Measurements from ENCODE around the gene THAP10. TPM values are rescaled to one million over a fixed set of nuclear protein-coding genes. Genes with fewer than 3 reads are reported as not detected.

THAP10 gene
- total RNA-seq, 2 donors from 2014 or later, result 0.62 to 0.74 TPM

- Mint-ChIP-seq H3K36me3 (ENCODE audit: insufficient read depth in 2 of 2) (no peaks in the 10 kb centered on the region), H3K4me3 (no peak overlapping the region), H3K27ac (no peak overlapping the region), H3K9me3 (no peaks in the 10 kb centered on the region), H3K27me3 (ENCODE audit: low read depth) (no peaks in the 10 kb centered on the region), H3K4me1 (ENCODE audit: low read depth) (no peaks in the 10 kb centered on the region)
- no peak for DNase-seq
- ATAC-seq (replicated peaks in 1 of 2), result no peak
These were observed 57.2 kb downstream of the THAP10 start for GRCh38 chr15:70834999-70835398.

GRCh38 chr15:70833861-70834765, 58.1 kb downstream of the THAP10 start:
- DNase-seq, result no peak
- H3K27ac Mint-ChIP-seq, result no peak overlapping the region
- no peaks in the 10 kb centered on the region for H3K36me3 Mint-ChIP-seq (ENCODE audit: insufficient read depth in 2 of 2)
- H3K4me1 Mint-ChIP-seq (ENCODE audit: low read depth), result no peaks in the 10 kb centered on the region
- H3K27me3 Mint-ChIP-seq (ENCODE audit: low read depth), result no peaks in the 10 kb centered on the region
- ATAC-seq (replicated peaks in 1 of 2), result no peak
- H3K9me3 Mint-ChIP-seq, result no peaks in the 10 kb centered on the region
- H3K4me3 Mint-ChIP-seq, result no peak overlapping the region

GRCh38 chr15:70833422-70833821, 58.8 kb downstream of the THAP10 start:
- Mint-ChIP-seq H3K9me3 (no peaks in the 10 kb centered on the region), H3K4me1 (ENCODE audit: low read depth) (no peaks in the 10 kb centered on the region), H3K27ac (no peak overlapping the region), H3K27me3 (ENCODE audit: low read depth) (no peaks in the 10 kb centered on the region), H3K36me3 (ENCODE audit: insufficient read depth in 2 of 2) (no peaks in the 10 kb centered on the region), H3K4me3 (no peak overlapping the region)
- DNase-seq (no peak), ATAC-seq (replicated peaks in 1 of 2) (no peak)

GRCh38 chr15:70832176-70832575, 60.1 kb downstream of the THAP10 start:
- no peak for ATAC-seq (replicated peaks in 1 of 2)
- H3K4me3 Mint-ChIP-seq, result no peak overlapping the region

More at GRCh38 chr15:70832176-70832575, 60.1 kb downstream of the THAP10 start:
- no peaks in the 10 kb centered on the region for H3K27me3 Mint-ChIP-seq (ENCODE audit: low read depth)
- H3K27ac Mint-ChIP-seq, result no peak overlapping the region
- no peaks in the 10 kb centered on the region for H3K36me3 Mint-ChIP-seq (ENCODE audit: insufficient read depth in 2 of 2)
- no peak for DNase-seq
- no peaks in the 10 kb centered on the region for H3K9me3 Mint-ChIP-seq
- no peaks in the 10 kb centered on the region for H3K4me1 Mint-ChIP-seq (ENCODE audit: low read depth)

Other genes starting within 250 kb of the THAP10 start
- gene UACA, start 128.9 kb downstream of the THAP10 start, total RNA-seq, result 1 to 10 TPM; 1.9 to 2.0 TPM
- gene LARP6, start 38.3 kb downstream of the THAP10 start, total RNA-seq, result under 1 TPM in 1 of 2 donors, not detected in 1; 0.74 TPM
- gene LRRC49, start 393 bp upstream of the THAP10 start, total RNA-seq, result 1 to 10 TPM in 1 of 2 donors, under 1 TPM in 1; 0.41 to 2.2 TPM
- not detected for gene THSD4, start 223.0 kb upstream of the THAP10 start, total RNA-seq

Data from activated T-cell treated with anti-CD3 and anti-CD28 coated beads, Interleukin-2, amount 50 U/mL, for 72 hours (primary cell).